Spleen (tissue), 7 donors: ENCODE data around the gene KCNJ14.

ENCODE experiments used
- CTCF ChIP-seq, 11 experiments: fragments of 200-600 bp in 7 of 11; fragments of 450-650 bp in 4 of 11; sonication (generic) in 4 of 11; IDR thresholded peaks in 8 of 11; conservative IDR thresholded peaks in 3 of 11; 1 replicate in 7 of 11; 2 replicates in 4 of 11; pipeline versions ENCODE4 v1.4.0 to v1.8.0; 2016 to 2021; ENCODE audit warnings: antibody characterized with exemption in 11 of 11, inconsistent platforms in 4 of 11, mild to moderate bottlenecking in 1 of 11
- POLR2A ChIP-seq, 3 donors: fragments of 450-650 bp; IDR thresholded peaks; one replicate each; pipeline ENCODE4 v1.5.1; 2017; ENCODE audit warnings: antibody characterized with exemption in 3 of 3, mild to moderate bottlenecking in 1 of 3
- POLR2AphosphoS5 ChIP-seq, 3 donors: sonication (generic); formaldehyde crosslinking; IDR thresholded peaks; one replicate each; pipeline ENCODE4 v1.5.1; 2017; ENCODE audit warnings: antibody characterized with exemption in 3 of 3
- donor health status: DM: no; HTN: no; CAD: no; lungs with moderate emphysema.
- donor health status: DM: no; HTN: no; CAD: no.
- donor health status: DM: no; HTN: no; CAD: no.

GRCh38 chr19:48445606-48446481 lies 9.5 kb upstream of the KCNJ14 start, which contains the start of gene GRWD1:
- TF ChIP-seq CTCF (IDR thresholded peaks at IDR 0.05 in 8 of 11, conservative IDR thresholded peaks at IDR 0.05 in 3 of 11) (peak in 5 of 11 experiments; percentile 1 to 46 (median 35)), POLR2A (IDR thresholded peaks at IDR 0.05) (no peak), POLR2AphosphoS5 (IDR thresholded peaks at IDR 0.05) (peak; percentile 92 to 95 (median 93))
